H9 (cell line): Measurements from ENCODE around the gene RPS13. TPM values are rescaled to one million over a fixed set of nuclear protein-coding genes. Genes with fewer than 3 reads are reported as not detected.
"Not testable (repeated sequence)": the region's sequence is repeated elsewhere in the genome, so short reads cannot be mapped to it uniquely, and the experiment has no call there.

ENCODE experiments used
- DNase-seq: peaks from one replicate; pipeline ENCODE4 v3.0.0-alpha.2; 2017
- H2AFZ ChIP-seq: one replicate; pipeline ENCODE4 v1.6.1; 2013; ENCODE audit warnings: mild to moderate bottlenecking, low read length, control low read depth, moderate library complexity
- H2AK5ac ChIP-seq: 2 replicates; pipeline ENCODE4 v1.6.1; 2013; ENCODE audit warnings: low read length, control low read depth, mixed read lengths; ENCODE audit not compliant: insufficient read length
- H2BK120ac ChIP-seq: one replicate; pipeline ENCODE4 v1.6.1; 2013; ENCODE audit warnings: low read depth, mild to moderate bottlenecking, low read length, control low read depth, inconsistent platforms; ENCODE audit not compliant: poor library complexity, severe bottlenecking
- H2BK12ac ChIP-seq: 2 replicates; pipeline ENCODE4 v1.6.1; 2013; ENCODE audit warnings: low read length, control low read depth, mixed read lengths, low read depth; ENCODE audit not compliant: insufficient read length
- H2BK15ac ChIP-seq: 2 replicates; pipeline ENCODE4 v1.6.1; 2013; ENCODE audit warnings: low read depth, low read length, control low read depth
- H2BK20ac ChIP-seq: one replicate; pipeline ENCODE4 v1.6.1; 2013; ENCODE audit warnings: low read depth, mild to moderate bottlenecking, low read length, control low read depth, inconsistent platforms; ENCODE audit not compliant: poor library complexity, severe bottlenecking
- H2BK5ac ChIP-seq: 2 replicates; pipeline ENCODE4 v1.6.1; 2013; ENCODE audit warnings: low read length, control low read depth, mixed read lengths; ENCODE audit not compliant: insufficient read length
- H3K14ac ChIP-seq: 2 replicates; pipeline ENCODE4 v1.6.1; 2013; ENCODE audit warnings: low read length, control low read depth; ENCODE audit not compliant: insufficient read depth
- H3K18ac ChIP-seq: 2 replicates; pipeline ENCODE4 v1.6.1; 2013; ENCODE audit warnings: low read depth, mild to moderate bottlenecking, mixed read lengths, low read length, control low read depth; ENCODE audit not compliant: insufficient read length
- H3K23ac ChIP-seq: 2 replicates; pipeline ENCODE4 v1.6.1; 2013; ENCODE audit warnings: low read length, control low read depth, mixed read lengths, low read depth; ENCODE audit not compliant: insufficient read length
- H3K23me2 ChIP-seq: 2 replicates; pipeline ENCODE4 v1.6.1; 2013; ENCODE audit warnings: low read depth, mild to moderate bottlenecking, mixed read lengths, low read length, control low read depth; ENCODE audit not compliant: insufficient read length, poor library complexity, severe bottlenecking
- H3K27ac ChIP-seq: 2 replicates; pipeline ENCODE4 v1.5.1; 2013; ENCODE audit warnings: low read length, control low read depth, mixed read lengths, low read depth; ENCODE audit not compliant: insufficient read length
- H3K27me3 ChIP-seq: 2 replicates; pipeline ENCODE4 v1.6.1; 2013; ENCODE audit warnings: low read length, control low read depth, inconsistent platforms; ENCODE audit not compliant: insufficient read depth
- H3K4ac ChIP-seq: 2 replicates; pipeline ENCODE4 v1.6.1; 2013; ENCODE audit warnings: low read depth, mild to moderate bottlenecking, control low read depth, inconsistent platforms, low read length, moderate library complexity
- H3K4me1 ChIP-seq: 2 replicates; pipeline ENCODE4 v1.6.1; 2013; ENCODE audit warnings: low read length, control low read depth, inconsistent platforms; ENCODE audit not compliant: insufficient read depth
- H3K4me2 ChIP-seq: 2 replicates; pipeline ENCODE4 v1.6.1; 2013; ENCODE audit warnings: low read length, control low read depth, mixed read lengths; ENCODE audit not compliant: insufficient read length, insufficient read depth
- H3K56ac ChIP-seq: 2 replicates; pipeline ENCODE4 v1.6.1; 2013; ENCODE audit warnings: low read depth, mild to moderate bottlenecking, mixed read lengths, low read length, control low read depth; ENCODE audit not compliant: insufficient read length
- H3K79me1 ChIP-seq: 2 replicates; pipeline ENCODE4 v1.6.1; 2013; ENCODE audit warnings: low read depth, mild to moderate bottlenecking, moderate library complexity, low read length, control low read depth, inconsistent platforms; ENCODE audit not compliant: insufficient read depth, poor library complexity, severe bottlenecking
- H3K79me2 ChIP-seq: 2 replicates; pipeline ENCODE4 v1.6.1; 2013; ENCODE audit warnings: low read length, control low read depth, inconsistent platforms; ENCODE audit not compliant: insufficient read depth
- H3K9ac ChIP-seq: 2 replicates; pipeline ENCODE4 v1.6.1; 2013; ENCODE audit warnings: low read length, control low read depth, mixed read lengths; ENCODE audit not compliant: insufficient read length; ENCODE audit errors: extremely low read depth
- H3K9me3 ChIP-seq: one replicate; pipeline ENCODE4 v1.6.1; 2013; ENCODE audit warnings: low read depth, low read length, inconsistent platforms; ENCODE audit not compliant: control insufficient read depth
- H3T11ph ChIP-seq: one replicate; pipeline ENCODE4 v1.6.1; 2013; ENCODE audit warnings: mild to moderate bottlenecking, low read length, control low read depth, inconsistent platforms
- H4K20me1 ChIP-seq: one replicate; pipeline ENCODE4 v1.6.1; 2013; ENCODE audit not compliant: control insufficient read depth, insufficient read length, insufficient read depth
- H4K5ac ChIP-seq: 2 replicates; pipeline ENCODE4 v1.6.1; 2013; ENCODE audit warnings: low read depth, mild to moderate bottlenecking, mixed read lengths, low read length, control low read depth; ENCODE audit not compliant: insufficient read length
- H4K8ac ChIP-seq: replicated peaks from 2 replicates; pipeline ENCODE4 v1.6.1; 2013; ENCODE audit warnings: low read length, control low read depth, mixed read lengths, low read depth; ENCODE audit not compliant: insufficient read length
- H4K91ac ChIP-seq: 2 replicates; pipeline ENCODE4 v1.6.1; 2013; ENCODE audit warnings: low read depth, mild to moderate bottlenecking, moderate library complexity, mixed read lengths, low read length, control low read depth; ENCODE audit not compliant: insufficient read length
- H3K27ac Mint-ChIP-seq, 3 experiments: 2 replicates in 2 of 3; 3 replicates in 1 of 3; pipeline ENCODE4 v1.8.0; 2020 to 2021; ENCODE audit warnings: mixed read lengths in 3 of 3, mild to moderate bottlenecking in 1 of 3, moderate library complexity in 1 of 3
- H3K27me3 Mint-ChIP-seq: 2 replicates; pipeline ENCODE4 v1.8.0; 2021; ENCODE audit warnings: low read depth, mild to moderate bottlenecking, moderate library complexity, mixed read lengths
- H3K36me3 Mint-ChIP-seq, 3 experiments: 2 replicates in 2 of 3; 3 replicates in 1 of 3; pipeline ENCODE4 v1.8.0; 2020 to 2021; ENCODE audit warnings: low read depth in 3 of 3, mixed read lengths in 3 of 3; ENCODE audit not compliant: insufficient read depth in 1 of 3
- H3K4me1 Mint-ChIP-seq, 2 experiments: 2 replicates each; pipeline ENCODE4 v1.8.0; 2020; ENCODE audit warnings: mixed read lengths in 2 of 2
- H3K4me3 Mint-ChIP-seq, 2 experiments: 2 replicates in 1 of 2; 3 replicates in 1 of 2; pipeline ENCODE4 v1.8.0; 2020 to 2021; ENCODE audit warnings: mild to moderate bottlenecking in 2 of 2, mixed read lengths in 2 of 2, moderate library complexity in 1 of 2
- H3K9me3 Mint-ChIP-seq, 2 experiments: 2 replicates in 1 of 2; 3 replicates in 1 of 2; pipeline ENCODE4 v1.8.0; 2020; ENCODE audit warnings: mild to moderate bottlenecking in 2 of 2, mixed read lengths in 2 of 2, moderate library complexity in 1 of 2
- WGBS: extraction: QIAGEN DNeasy Blood & Tissue Kit; methylation state at CpG from one replicate; pipeline ENCODE4 v1.1.7; 2013; ENCODE audit warnings: missing lambda C conversion rate, low lambda C conversion rate, mixed read lengths; ENCODE audit not compliant: insufficient read length; ENCODE audit errors: extremely low coverage; 5-methylcytosine and 5-hydroxymethylcytosine counted together
- total RNA-seq: library from RNA; stranded (reverse); gene quantifications from 2 replicates; pipeline ENCODE4 v1.2.1, GENCODE V29; 2021
- TF ChIP-seq, protein P1 (sequence below): fragments of 200-600 bp; sonication (generic); conservative IDR thresholded peaks from 3 replicates; pipeline ENCODE4 v1.8.0; 2021; ENCODE audit warnings: antibody characterized with exemption, mild to moderate bottlenecking

RPS13 gene
- total RNA-seq, 1 experiment from 2014 or later = 1,469 TPM

- H3K27me3 Mint-ChIP-seq, H3K23ac ChIP-seq, H4K91ac ChIP-seq, H3K27me3 ChIP-seq, H3K4me3 Mint-ChIP-seq, H4K20me1 ChIP-seq, H3K79me2 ChIP-seq, H4K5ac ChIP-seq, H2BK120ac ChIP-seq, H3K18ac ChIP-seq, H3K9me3 Mint-ChIP-seq, H4K8ac ChIP-seq, H2AK5ac ChIP-seq, H2BK12ac ChIP-seq, H3K27ac ChIP-seq, H2BK15ac ChIP-seq, H3K56ac ChIP-seq, H3K14ac ChIP-seq, H2BK20ac ChIP-seq, H3K4ac ChIP-seq, H3K4me1 ChIP-seq, H3K4me2 ChIP-seq, H3K27ac Mint-ChIP-seq, H3K9me3 ChIP-seq, H3K23me2 ChIP-seq, H3K9ac ChIP-seq, H2BK5ac ChIP-seq, H3K4me1 Mint-ChIP-seq, H3K79me1 ChIP-seq, H2AFZ ChIP-seq, H3T11ph ChIP-seq: not testable (repeated sequence)
- peaks cover 32 to 72% (median 58%) of the 10 kb centered on the region in 3 experiments for H3K36me3 Mint-ChIP-seq
- WGBS = no CpG with 5 or more reads among the region's 6 CpGs
- DNase-seq = peak; percentile 57
- TF ChIP-seq, protein P1, sequence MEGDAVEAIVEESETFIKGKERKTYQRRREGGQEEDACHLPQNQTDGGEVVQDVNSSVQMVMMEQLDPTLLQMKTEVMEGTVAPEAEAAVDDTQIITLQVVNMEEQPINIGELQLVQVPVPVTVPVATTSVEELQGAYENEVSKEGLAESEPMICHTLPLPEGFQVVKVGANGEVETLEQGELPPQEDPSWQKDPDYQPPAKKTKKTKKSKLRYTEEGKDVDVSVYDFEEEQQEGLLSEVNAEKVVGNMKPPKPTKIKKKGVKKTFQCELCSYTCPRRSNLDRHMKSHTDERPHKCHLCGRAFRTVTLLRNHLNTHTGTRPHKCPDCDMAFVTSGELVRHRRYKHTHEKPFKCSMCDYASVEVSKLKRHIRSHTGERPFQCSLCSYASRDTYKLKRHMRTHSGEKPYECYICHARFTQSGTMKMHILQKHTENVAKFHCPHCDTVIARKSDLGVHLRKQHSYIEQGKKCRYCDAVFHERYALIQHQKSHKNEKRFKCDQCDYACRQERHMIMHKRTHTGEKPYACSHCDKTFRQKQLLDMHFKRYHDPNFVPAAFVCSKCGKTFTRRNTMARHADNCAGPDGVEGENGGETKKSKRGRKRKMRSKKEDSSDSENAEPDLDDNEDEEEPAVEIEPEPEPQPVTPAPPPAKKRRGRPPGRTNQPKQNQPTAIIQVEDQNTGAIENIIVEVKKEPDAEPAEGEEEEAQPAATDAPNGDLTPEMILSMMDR = peak; percentile 72
Measured at GRCh38 chr11:17107745-17108144, 30.3 kb upstream of the RPS13 start.

DNA sequence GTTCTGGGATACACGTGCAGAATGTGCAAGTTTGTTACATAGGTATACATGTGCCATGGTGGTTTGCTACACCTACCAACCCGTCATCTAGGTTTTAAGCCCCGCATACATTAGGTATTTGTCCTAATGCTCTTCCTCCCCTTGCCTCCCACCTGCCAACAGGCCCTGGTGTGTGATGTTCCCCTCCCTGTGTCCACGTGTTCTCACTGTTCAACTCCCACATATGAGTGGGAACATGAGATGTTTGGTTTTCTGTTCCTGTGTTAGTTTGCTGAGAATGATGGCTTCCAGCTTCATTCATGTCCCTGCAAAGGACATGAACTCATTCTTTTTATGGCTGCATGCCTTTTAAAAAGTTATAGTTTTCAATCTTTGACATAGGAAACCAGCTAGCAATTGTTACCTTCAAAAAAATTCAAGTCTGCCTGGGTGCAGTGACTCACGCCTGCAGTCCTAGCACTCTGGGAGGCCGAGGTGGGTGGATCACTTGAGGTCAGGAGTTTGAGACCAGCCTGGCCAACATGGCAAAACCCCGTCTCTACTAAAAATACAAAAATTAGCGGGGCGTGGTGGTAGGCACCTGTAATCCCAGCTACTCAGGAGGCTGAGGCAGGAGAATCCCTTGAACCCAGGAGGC, 28.1 kb upstream of the RPS13 start:
- not testable (repeated sequence) for H3K23ac ChIP-seq, H3K9me3 ChIP-seq, H4K91ac ChIP-seq, H3K4me1 ChIP-seq, H3K18ac ChIP-seq, H2AFZ ChIP-seq, H3K23me2 ChIP-seq, H3K27me3 Mint-ChIP-seq, H3K4me1 Mint-ChIP-seq, H3K27me3 ChIP-seq, H3K27ac Mint-ChIP-seq, H3K4ac ChIP-seq, H3K79me1 ChIP-seq, H2BK120ac ChIP-seq, H2BK20ac ChIP-seq, H2BK5ac ChIP-seq, H3T11ph ChIP-seq, H3K14ac ChIP-seq, H4K20me1 ChIP-seq, H3K4me3 Mint-ChIP-seq, H3K9ac ChIP-seq, H3K9me3 Mint-ChIP-seq, H3K79me2 ChIP-seq, H2AK5ac ChIP-seq, H2BK15ac ChIP-seq, H2BK12ac ChIP-seq, H4K5ac ChIP-seq, H3K56ac ChIP-seq, H4K8ac ChIP-seq, H3K27ac ChIP-seq, H3K4me2 ChIP-seq, DNase-seq
- H3K36me3 Mint-ChIP-seq = peaks cover 34 to 77% (median 67%) of the 10 kb centered on the region in 3 experiments
- WGBS = no CpG with 5 or more reads among the region's 9 CpGs
